ENCODE data around the gene ILRUN. TPM values are rescaled to one million over a fixed set of nuclear protein-coding genes. Genes with fewer than 3 reads are reported as not detected.
"Not testable (repeated sequence)": the region's sequence is repeated elsewhere in the genome, so short reads cannot be mapped to it uniquely, and the experiment has no call there.

The ILRUN gene
- polyA plus RNA-seq, 1 of the 3 experiments (the other 2 are of a cell fraction) = 19.5 TPM

- TF ChIP-seq CHD2 (IDR thresholded peaks at IDR 0.05; ENCODE audit: low read length, partially characterized antibody) = no peak
These were observed 48.9 kb upstream of the ILRUN start (continued) for GRCh38 chr6:34745277-34746103.

GRCh38 chr6:34744294-34744647 is 47.7 kb upstream of the ILRUN start:
- H3K9me2 ChIP-seq; H3K4me2 ChIP-seq; H3K4me3 ChIP-seq (ENCODE audit: low read depth in 2 of 2, low read length in 1 of 2); H3K36me3 ChIP-seq (replicated peaks in 1 of 2; ENCODE audit: control insufficient read depth in 1 of 2, insufficient read depth in 2 of 2, low read length in 1 of 2); H4K20me1 ChIP-seq (ENCODE audit: insufficient read depth); H3K27ac ChIP-seq (ENCODE audit: low read depth in 2 of 2, low read length in 1 of 2); POLR2A ChIA-PET; H3K79me2 ChIP-seq (ENCODE audit: insufficient read depth); H3K4me1 ChIP-seq (ENCODE audit: control insufficient read depth in 1 of 2, insufficient read depth in 2 of 2, low read depth in 1 of 2, low read length in 1 of 2); H3K9me3 ChIP-seq; H3K27me3 ChIP-seq (ENCODE audit: insufficient read depth); H3K9ac ChIP-seq; H2AFZ ChIP-seq (ENCODE audit: low read depth); CTCF ChIA-PET; DNase-seq: not testable (repeated sequence)
- WGBS (ENCODE audit: low lambda C conversion rate) = 96% methylated on average over 9 of the region's 10 CpGs
- H3F3A ChIP-seq (replicated peaks; ENCODE audit: insufficient read depth) = peaks cover 20% of the 10 kb centered on the region

GRCh38 chr6:34743625-34744293 is 47.2 kb upstream of the ILRUN start:
- WGBS (ENCODE audit: low lambda C conversion rate) = 85% methylated on average over 7 of the region's 7 CpGs
- Histone ChIP-seq H3K79me2 (ENCODE audit: insufficient read depth) (no peaks in the 10 kb centered on the region), H3K9ac (no peak overlapping the region), H3K9me2 (no peaks in the 10 kb centered on the region), H3F3A (replicated peaks; ENCODE audit: insufficient read depth) (peaks cover 20% of the 10 kb centered on the region), H3K4me1 (ENCODE audit: control insufficient read depth in 1 of 2, insufficient read depth in 2 of 2, low read depth in 1 of 2, low read length in 1 of 2) (no peaks in the 10 kb centered on the region), H3K36me3 (replicated peaks in 1 of 2; ENCODE audit: control insufficient read depth in 1 of 2, insufficient read depth in 2 of 2, low read length in 1 of 2) (no peaks in the 10 kb centered on the region), H2AFZ (ENCODE audit: low read depth) (no peak overlapping the region), H4K20me1 (ENCODE audit: insufficient read depth) (no peaks in the 10 kb centered on the region), H3K4me2 (no peak overlapping the region), H3K4me3 (ENCODE audit: low read depth in 2 of 2, low read length in 1 of 2) (no peak overlapping the region), H3K27me3 (ENCODE audit: insufficient read depth) (no peaks in the 10 kb centered on the region), H3K27ac (ENCODE audit: low read depth in 2 of 2, low read length in 1 of 2) (no peak overlapping the region), H3K9me3 (no peaks in the 10 kb centered on the region)
- TF ChIP-seq POLR2AphosphoS5 (IDR thresholded peaks at IDR 0.05; ENCODE audit: low read depth, low read length) (no peak), MEF2A (IDR thresholded peaks at IDR 0.05; ENCODE audit: borderline replicate concordance, low read depth) (no peak), CHD2 (IDR thresholded peaks at IDR 0.05; ENCODE audit: low read length, partially characterized antibody) (no peak), RAD21 (IDR thresholded peaks at IDR 0.05; ENCODE audit: low read length) (no peak), IRF3 (IDR thresholded peaks at IDR 0.05; ENCODE audit: low read depth, low read length) (no peak), EP300 (IDR thresholded peaks at IDR 0.05; ENCODE audit: borderline replicate concordance in 1 of 2, low read depth in 1 of 2, low read length in 1 of 2) (no peak), RFX5 (IDR thresholded peaks at IDR 0.05; ENCODE audit: low read length) (no peak), SIN3A (IDR thresholded peaks at IDR 0.05; ENCODE audit: borderline replicate concordance, low read depth, low read length) (no peak), TAF1 (IDR thresholded peaks at IDR 0.05; ENCODE audit: borderline replicate concordance, low read depth, low read length) (no peak), MXI1 (IDR thresholded peaks at IDR 0.05; ENCODE audit: low read depth, low read length) (no peak), MAX (IDR thresholded peaks at IDR 0.05; ENCODE audit: low read depth) (no peak), TCF12 (IDR thresholded peaks at IDR 0.05) (no peak), FOSL2 (IDR thresholded peaks at IDR 0.05; ENCODE audit: borderline replicate concordance, low read depth) (no peak), JUND (IDR thresholded peaks at IDR 0.05) (no peak)
- ChIA-PET CTCF (no interaction called here), POLR2A (no interaction called here)
- no peak for DNase-seq
